Measurements from ENCODE around the gene GJB1. TPM values are rescaled to one million over a fixed set of nuclear protein-coding genes. Genes with fewer than 3 reads are reported as not detected.

Gene GJB1
- total and polyA plus RNA-seq, 2 of the 4 experiments (the other 2 are of a cell fraction), result not detected

DNA sequence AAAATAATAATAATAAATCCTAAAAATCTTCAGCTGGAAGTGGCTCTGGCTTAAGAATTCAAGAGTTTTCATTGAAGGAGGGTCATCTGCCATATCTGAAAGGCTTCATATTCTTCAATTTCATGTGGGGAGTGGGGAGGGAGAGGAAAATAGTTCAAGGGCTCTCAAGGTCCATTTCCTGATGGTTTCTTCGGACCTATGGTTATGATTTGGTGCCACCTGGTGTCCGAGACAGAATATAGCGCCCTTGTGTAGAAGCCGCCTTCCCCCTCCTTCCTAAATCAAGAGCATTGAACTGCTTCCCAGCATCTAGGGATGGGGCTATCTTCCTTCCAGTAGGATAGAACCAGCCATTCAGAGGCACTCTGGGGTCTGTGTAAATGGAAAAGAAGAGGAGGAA is 44.1 kb upstream of the GJB1 start:
- H3K4ac ChIP-seq (ENCODE audit: low read depth, low read length), result no peak overlapping the region
- no peak overlapping the region for H4K91ac ChIP-seq (ENCODE audit: insufficient read depth, low read depth, low read length)
- ChIA-PET POLR2A (ENCODE audit: unreplicated experiment) (no interaction called here), CTCF (interaction anchor here (1.0 to 1.4 kb wide), 2 partner anchors 180 to 209 kb away, joined by 3 read pairs; no protein-coding TSS in a partner anchor)
- H2AK5ac ChIP-seq (ENCODE audit: low read depth, low read length), result no peak overlapping the region
- H3K9ac ChIP-seq (ENCODE audit: low read depth, low read length), result no peak overlapping the region
- dilution Hi-C loops (cut with HindIII; ENCODE audit: low sequenced_read_pairs, unreplicated experiment) (no loop called here), intact Hi-C loops (cut with micrococcal nuclease) (loop anchor here (1.0 kb wide), 3 partner anchors 181 to 410 kb away; no protein-coding TSS in a partner anchor), in situ Hi-C loops (cut with MboI; ENCODE audit: low sequenced_read_pairs) (loop anchor here (5.0 kb wide), 1 partner anchor 412 kb away; no protein-coding TSS in a partner anchor)
- H3K4me2 ChIP-seq (ENCODE audit: low read depth, low read length), result no peak overlapping the region
- H3K79me1 ChIP-seq (ENCODE audit: low read depth in 1 of 2, low read length in 2 of 2), result no peaks in the 10 kb centered on the region
- H3K36me3 ChIP-seq (ENCODE audit: control insufficient read depth, insufficient read depth, low read length), result no peaks in the 10 kb centered on the region
- no peak overlapping the region for H4K5ac ChIP-seq (ENCODE audit: low read depth, low read length)
- DNase-seq, result peak; percentile 69
- no peak overlapping the region for H2BK5ac ChIP-seq (ENCODE audit: low read depth, low read length, poor library complexity, severe bottlenecking)
- no peak overlapping the region for H2BK20ac ChIP-seq (ENCODE audit: low read depth, low read length)
- H3K9me1 ChIP-seq (ENCODE audit: insufficient read depth, low read length), result no peaks in the 10 kb centered on the region; the same call in 1 of the 2 replicates
- no peak overlapping the region for H3K14ac ChIP-seq (replicated peaks; ENCODE audit: low read depth, low read length)
- no peak overlapping the region for H2BK120ac ChIP-seq (ENCODE audit: low read depth, low read length)
- no TSS peak for BruUV-seq (replicated peaks)
- H3K27ac ChIP-seq (ENCODE audit: insufficient read depth, low read length), result no peak overlapping the region
- no CpG with 5 or more reads among the region's 4 CpGs for WGBS, 2 experiments (ENCODE audit: extremely low coverage in 2 of 2, insufficient read length in 1 of 2)
- no peak overlapping the region for H3K23ac ChIP-seq (ENCODE audit: low read depth, low read length)
- no peak overlapping the region for H2BK15ac ChIP-seq (ENCODE audit: low read depth, low read length)
- no peaks in the 10 kb centered on the region for H3K9me3 ChIP-seq (ENCODE audit: control insufficient read depth, insufficient read depth, low read length)
- ATAC-seq (ENCODE audit: low read depth), result peak; percentile 59
- no peak overlapping the region for H3K4me3 ChIP-seq (ENCODE audit: insufficient read depth, low read depth, low read length)
- H2AFZ ChIP-seq (replicated peaks; ENCODE audit: low read length, poor library complexity), result no peak overlapping the region
- peaks cover 2% of the 10 kb centered on the region for H3K27me3 ChIP-seq (ENCODE audit: control insufficient read depth, insufficient read depth, low read length)
- H4K8ac ChIP-seq (ENCODE audit: low read depth in 2 of 2, low read length in 2 of 2), result no peak overlapping the region
- no peak overlapping the region for H3K56ac ChIP-seq (ENCODE audit: extremely low read depth, insufficient read depth, low read length)
- peaks cover 4% of the 10 kb centered on the region; the same call in 1 of the 2 replicates for H3K4me1 ChIP-seq (ENCODE audit: control insufficient read depth, insufficient read depth, low read length)
- H4K20me1 ChIP-seq (ENCODE audit: insufficient read depth, low read length), result no peaks in the 10 kb centered on the region; the same call in 1 of the 2 replicates
- H3K18ac ChIP-seq (ENCODE audit: low read depth, low read length), result no peak overlapping the region
- TF ChIP-seq SMC3 (IDR thresholded peaks at IDR 0.05; ENCODE audit: low read depth, low read length), result peak; percentile 79
- TF ChIP-seq, protein P1, sequence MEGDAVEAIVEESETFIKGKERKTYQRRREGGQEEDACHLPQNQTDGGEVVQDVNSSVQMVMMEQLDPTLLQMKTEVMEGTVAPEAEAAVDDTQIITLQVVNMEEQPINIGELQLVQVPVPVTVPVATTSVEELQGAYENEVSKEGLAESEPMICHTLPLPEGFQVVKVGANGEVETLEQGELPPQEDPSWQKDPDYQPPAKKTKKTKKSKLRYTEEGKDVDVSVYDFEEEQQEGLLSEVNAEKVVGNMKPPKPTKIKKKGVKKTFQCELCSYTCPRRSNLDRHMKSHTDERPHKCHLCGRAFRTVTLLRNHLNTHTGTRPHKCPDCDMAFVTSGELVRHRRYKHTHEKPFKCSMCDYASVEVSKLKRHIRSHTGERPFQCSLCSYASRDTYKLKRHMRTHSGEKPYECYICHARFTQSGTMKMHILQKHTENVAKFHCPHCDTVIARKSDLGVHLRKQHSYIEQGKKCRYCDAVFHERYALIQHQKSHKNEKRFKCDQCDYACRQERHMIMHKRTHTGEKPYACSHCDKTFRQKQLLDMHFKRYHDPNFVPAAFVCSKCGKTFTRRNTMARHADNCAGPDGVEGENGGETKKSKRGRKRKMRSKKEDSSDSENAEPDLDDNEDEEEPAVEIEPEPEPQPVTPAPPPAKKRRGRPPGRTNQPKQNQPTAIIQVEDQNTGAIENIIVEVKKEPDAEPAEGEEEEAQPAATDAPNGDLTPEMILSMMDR (conservative IDR thresholded peaks at IDR 0.05; ENCODE audit: low read depth, low read length), result peak; percentile 80
- no peak for TF ChIP-seq FOS (IDR thresholded peaks at IDR 0.05; ENCODE audit: low read depth, low read length)
- no peak for TF ChIP-seq BHLHE40 (IDR thresholded peaks at IDR 0.05; ENCODE audit: low read depth, low read length)
- TF ChIP-seq, protein P2, sequence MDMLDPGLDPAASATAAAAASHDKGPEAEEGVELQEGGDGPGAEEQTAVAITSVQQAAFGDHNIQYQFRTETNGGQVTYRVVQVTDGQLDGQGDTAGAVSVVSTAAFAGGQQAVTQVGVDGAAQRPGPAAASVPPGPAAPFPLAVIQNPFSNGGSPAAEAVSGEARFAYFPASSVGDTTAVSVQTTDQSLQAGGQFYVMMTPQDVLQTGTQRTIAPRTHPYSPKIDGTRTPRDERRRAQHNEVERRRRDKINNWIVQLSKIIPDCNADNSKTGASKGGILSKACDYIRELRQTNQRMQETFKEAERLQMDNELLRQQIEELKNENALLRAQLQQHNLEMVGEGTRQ (IDR thresholded peaks at IDR 0.05; ENCODE audit: low read depth, low read length), result no peak
- peak; percentile 88 for TF ChIP-seq RAD21 (IDR thresholded peaks at IDR 0.05; ENCODE audit: low read length)
- TF ChIP-seq RCOR1 (IDR thresholded peaks at IDR 0.05; ENCODE audit: insufficient replicate concordance, low read length), result no peak
- no peak overlapping the region for H2AK9ac ChIP-seq (replicated peaks; ENCODE audit: low read depth, low read length, poor library complexity)

Data from IMR-90 (cell line).